GM18502 (cell line): ENCODE results near the gene CTNNBIP1.
A peak's percentile ranks its signal among the peaks of the same experiment; 100 is the strongest.

Experiments
- ATAC-seq: cut with Tn5 transposase; IDR thresholded peaks from one replicate; pipeline ENCODE4 v1.9.1; 2021; ENCODE audit warnings: mild to moderate bottlenecking; ENCODE audit not compliant: unreplicated experiment, poor library complexity

The CTNNBIP1 gene

GRCh38 chr1:9882296-9882944 is 27.6 kb downstream of the CTNNBIP1 start:
- no peak for ATAC-seq

- ATAC-seq: no peak
Observed at GRCh38 chr1:9881838-9882249, 28.2 kb downstream of the CTNNBIP1 start.

- no peak for ATAC-seq
Observed at GRCh38 chr1:9878404-9878803, 31.7 kb downstream of the CTNNBIP1 start.

- no peak for ATAC-seq
Observed at GRCh38 chr1:9877962-9878361, 32.1 kb downstream of the CTNNBIP1 start.

- no peak for ATAC-seq
Observed at GRCh38 chr1:9875636-9876000, 34.5 kb downstream of the CTNNBIP1 start.

- ATAC-seq: peak; percentile 49
Observed at GRCh38 chr1:9874959-9875635, 35.0 kb downstream of the CTNNBIP1 start.

GRCh38 chr1:9874412-9874811 is 35.7 kb downstream of the CTNNBIP1 start:
- ATAC-seq: no peak

GRCh38 chr1:9873992-9874391 is 36.1 kb downstream of the CTNNBIP1 start:
- no peak for ATAC-seq

GRCh38 chr1:9873385-9873784 is 36.7 kb downstream of the CTNNBIP1 start:
- ATAC-seq: no peak

GRCh38 chr1:9872430-9873165 is 37.5 kb downstream of the CTNNBIP1 start:
- no peak for ATAC-seq

GRCh38 chr1:9871707-9872425 is 38.2 kb downstream of the CTNNBIP1 start:
- no peak for ATAC-seq

- no peak for ATAC-seq
Observed at GRCh38 chr1:9871021-9871420, 39.0 kb downstream of the CTNNBIP1 start.

GRCh38 chr1:9870572-9870971 is 39.5 kb downstream of the CTNNBIP1 start:
- ATAC-seq: no peak

GRCh38 chr1:9869831-9870251 is 40.2 kb downstream of the CTNNBIP1 start:
- ATAC-seq: no peak

- no peak for ATAC-seq
Observed at GRCh38 chr1:9868244-9868590, 41.9 kb downstream of the CTNNBIP1 start.

GRCh38 chr1:9867408-9868243 is 42.4 kb downstream of the CTNNBIP1 start:
- peak; percentile 64 for ATAC-seq

- no peak for ATAC-seq
Observed at GRCh38 chr1:9866836-9867235, 43.2 kb downstream of the CTNNBIP1 start.

GRCh38 chr1:9865724-9866123 is 44.3 kb downstream of the CTNNBIP1 start:
- no peak for ATAC-seq

- ATAC-seq: no peak
Observed at GRCh38 chr1:9863371-9863770, 46.7 kb downstream of the CTNNBIP1 start.

- ATAC-seq: no peak
Observed at GRCh38 chr1:9861360-9861759, 48.7 kb downstream of the CTNNBIP1 start.
